Measurements from ENCODE around the gene EIF1. TPM values are rescaled to one million over a fixed set of nuclear protein-coding genes. Genes with fewer than 3 reads are reported as not detected.

Gene EIF1
- total and polyA plus RNA-seq, 2 donors (not counting 1 experiment from before 2014, with no cell fraction given): 773 to 2,045 TPM

- POLR2A ChIA-PET: no interaction called here
- H3K27ac ChIP-seq (ENCODE audit: low read length in 2 of 2): no peak overlapping the region
- TF ChIP-seq EZH2 (IDR thresholded peaks at IDR 0.05; ENCODE audit: borderline replicate concordance, insufficient read depth, low read depth, low read length, poor library complexity, severe bottlenecking): no peak
- TF ChIP-seq CTCF (IDR thresholded peaks at IDR 0.05): no peak
- DNase-seq (no peak), ATAC-seq (ENCODE audit: low read depth) (no peak)
- Mint-ChIP-seq H3K27ac (no peak overlapping the region), H3K4me3 (no peak overlapping the region), H3K27me3 (no peaks in the 10 kb centered on the region), H3K9me3 (ENCODE audit: insufficient read depth) (no peaks in the 10 kb centered on the region), H3K4me1 (peaks cover 12% of the 10 kb centered on the region)
- H3K4me2 ChIP-seq (replicated peaks; ENCODE audit: low read depth, low read length, poor library complexity, severe bottlenecking): no peak overlapping the region
- no peaks in the 10 kb centered on the region for H3K36me3 ChIP-seq (replicated peaks in 1 of 2; ENCODE audit: control extremely low read depth in 1 of 2, control insufficient read depth in 1 of 2, extremely low read depth in 1 of 2, insufficient read depth in 2 of 2, low read length in 1 of 2)
- 93% methylated on average over 13 of the region's 13 CpGs for WGBS (ENCODE audit: insufficient coverage)
- H2AFZ ChIP-seq (ENCODE audit: insufficient read depth, low read depth, low read length, poor library complexity, severe bottlenecking): no peak overlapping the region
- no peaks in the 10 kb centered on the region for H3K79me2 ChIP-seq (ENCODE audit: control insufficient read depth, insufficient read depth, low read length)
- intact Hi-C loops (cut with micrococcal nuclease): no loop called here
- H4K20me1 ChIP-seq (ENCODE audit: control insufficient read depth, insufficient read depth, low read length, poor library complexity, severe bottlenecking): no peaks in the 10 kb centered on the region
- no peaks in the 10 kb centered on the region for H3K9me3 ChIP-seq (ENCODE audit: control extremely low read depth in 1 of 3, control insufficient read depth in 2 of 3, insufficient read depth in 1 of 3, low read length in 2 of 3)
- no peak overlapping the region for H3K4me3 ChIP-seq (ENCODE audit: control extremely low read depth in 1 of 5, extremely low read depth in 1 of 5, insufficient read depth in 1 of 5, low read depth in 2 of 5, low read length in 4 of 5)
- H3K27me3 ChIP-seq (replicated peaks in 1 of 4; ENCODE audit: control extremely low read depth in 1 of 4, control insufficient read depth in 3 of 4, insufficient read depth in 4 of 4, low read length in 3 of 4): peaks cover 0 to 5% (median 1%) of the 10 kb centered on the region in 4 experiments
- no peak overlapping the region for H3K9ac ChIP-seq (ENCODE audit: low read length)
- peaks cover 9 to 18% of the 10 kb centered on the region in 2 donors for H3K4me1 ChIP-seq (ENCODE audit: control insufficient read depth in 2 of 2, insufficient read depth in 2 of 2, low read length in 2 of 2)
- CTCF ChIA-PET: interaction anchor here (1.8 to 11.9 kb wide), 2 partner anchors 13 to 102 kb away, joined by 6 to 438 read pairs; no protein-coding TSS in a partner anchor
Measured at GRCh38 chr17:41651625-41652460, 36.8 kb upstream of the EIF1 start.

- Mint-ChIP-seq H3K9me3 (ENCODE audit: insufficient read depth) (no peaks in the 10 kb centered on the region), H3K27ac (no peak overlapping the region), H3K4me3 (no peak overlapping the region), H3K4me1 (peaks cover 12% of the 10 kb centered on the region), H3K27me3 (no peaks in the 10 kb centered on the region)
- WGBS (ENCODE audit: insufficient coverage): 83% methylated on average over 5 of the region's 5 CpGs
- ATAC-seq (ENCODE audit: low read depth) (no peak), DNase-seq (no peak)
- Histone ChIP-seq H3K4me1 (ENCODE audit: control insufficient read depth in 2 of 2, insufficient read depth in 2 of 2, low read length in 2 of 2) (peaks cover 9 to 18% of the 10 kb centered on the region in 2 donors), H3K9ac (ENCODE audit: low read length) (no peak overlapping the region), H3K9me3 (ENCODE audit: control extremely low read depth in 1 of 3, control insufficient read depth in 2 of 3, insufficient read depth in 1 of 3, low read length in 2 of 3) (no peaks in the 10 kb centered on the region), H3K79me2 (ENCODE audit: control insufficient read depth, insufficient read depth, low read length) (no peaks in the 10 kb centered on the region), H2AFZ (ENCODE audit: insufficient read depth, low read depth, low read length, poor library complexity, severe bottlenecking) (no peak overlapping the region), H3K36me3 (replicated peaks in 1 of 2; ENCODE audit: control extremely low read depth in 1 of 2, control insufficient read depth in 1 of 2, extremely low read depth in 1 of 2, insufficient read depth in 2 of 2, low read length in 1 of 2) (no peaks in the 10 kb centered on the region), H3K4me3 (ENCODE audit: control extremely low read depth in 1 of 5, extremely low read depth in 1 of 5, insufficient read depth in 1 of 5, low read depth in 2 of 5, low read length in 4 of 5) (no peak overlapping the region), H3K27ac (ENCODE audit: low read length in 2 of 2) (no peak overlapping the region), H4K20me1 (ENCODE audit: control insufficient read depth, insufficient read depth, low read length, poor library complexity, severe bottlenecking) (no peaks in the 10 kb centered on the region), H3K4me2 (replicated peaks; ENCODE audit: low read depth, low read length, poor library complexity, severe bottlenecking) (no peak overlapping the region), H3K27me3 (replicated peaks in 1 of 4; ENCODE audit: control extremely low read depth in 1 of 4, control insufficient read depth in 3 of 4, insufficient read depth in 4 of 4, low read length in 3 of 4) (peaks cover 0 to 3% (median 1%) of the 10 kb centered on the region in 4 experiments)
- POLR2A ChIA-PET: no interaction called here
- intact Hi-C loops (cut with micrococcal nuclease): no loop called here
- TF ChIP-seq EZH2 (IDR thresholded peaks at IDR 0.05; ENCODE audit: borderline replicate concordance, insufficient read depth, low read depth, low read length, poor library complexity, severe bottlenecking): no peak
- no peak for TF ChIP-seq CTCF (IDR thresholded peaks at IDR 0.05)
- CTCF ChIA-PET: interaction anchor here (1.8 to 11.9 kb wide), 2 partner anchors 13 to 102 kb away, joined by 6 to 438 read pairs; no protein-coding TSS in a partner anchor
Measured at GRCh38 chr17:41652461-41652970, 36.2 kb upstream of the EIF1 start.

Measured in B cell (primary cell).